HG02870 (cell line): Measurements from ENCODE around the gene KIF26A.
"Not testable (repeated sequence)": the region's sequence is repeated elsewhere in the genome, so short reads cannot be mapped to it uniquely, and the experiment has no call there.

Source experiments
- ATAC-seq: cut with Tn5 transposase; IDR thresholded peaks from one replicate; pipeline ENCODE4 v1.9.1; 2021; ENCODE audit warnings: mild to moderate bottlenecking, moderate library complexity; ENCODE audit not compliant: unreplicated experiment

The KIF26A gene

GRCh38 chr14:104142946-104143470, 4.6 kb downstream of the KIF26A start:
- ATAC-seq, result no peak

GRCh38 chr14:104143521-104144452, 5.4 kb downstream of the KIF26A start:
- ATAC-seq, result no peak

DNA sequence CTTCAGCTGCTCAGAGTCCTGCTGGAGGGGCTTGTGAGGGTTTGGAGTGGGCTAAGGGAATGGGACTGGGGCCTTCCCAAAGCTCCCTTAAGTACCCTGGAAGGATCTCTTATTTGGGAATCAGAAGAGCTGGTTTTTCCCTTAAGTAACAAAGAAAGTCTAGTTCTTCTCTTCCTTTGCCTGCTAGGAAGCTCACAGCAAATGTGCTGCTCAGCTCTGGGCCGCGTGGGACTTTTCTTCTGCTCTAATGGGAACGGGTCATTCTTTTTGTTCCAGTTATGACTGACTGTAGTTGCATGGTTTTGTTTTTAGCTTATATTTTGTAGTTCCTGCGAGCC, 6.0 kb downstream of the KIF26A start:
- no peak for ATAC-seq

- no peak for ATAC-seq
Observed at GRCh38 chr14:104144911-104145825, 6.8 kb downstream of the KIF26A start.

DNA sequence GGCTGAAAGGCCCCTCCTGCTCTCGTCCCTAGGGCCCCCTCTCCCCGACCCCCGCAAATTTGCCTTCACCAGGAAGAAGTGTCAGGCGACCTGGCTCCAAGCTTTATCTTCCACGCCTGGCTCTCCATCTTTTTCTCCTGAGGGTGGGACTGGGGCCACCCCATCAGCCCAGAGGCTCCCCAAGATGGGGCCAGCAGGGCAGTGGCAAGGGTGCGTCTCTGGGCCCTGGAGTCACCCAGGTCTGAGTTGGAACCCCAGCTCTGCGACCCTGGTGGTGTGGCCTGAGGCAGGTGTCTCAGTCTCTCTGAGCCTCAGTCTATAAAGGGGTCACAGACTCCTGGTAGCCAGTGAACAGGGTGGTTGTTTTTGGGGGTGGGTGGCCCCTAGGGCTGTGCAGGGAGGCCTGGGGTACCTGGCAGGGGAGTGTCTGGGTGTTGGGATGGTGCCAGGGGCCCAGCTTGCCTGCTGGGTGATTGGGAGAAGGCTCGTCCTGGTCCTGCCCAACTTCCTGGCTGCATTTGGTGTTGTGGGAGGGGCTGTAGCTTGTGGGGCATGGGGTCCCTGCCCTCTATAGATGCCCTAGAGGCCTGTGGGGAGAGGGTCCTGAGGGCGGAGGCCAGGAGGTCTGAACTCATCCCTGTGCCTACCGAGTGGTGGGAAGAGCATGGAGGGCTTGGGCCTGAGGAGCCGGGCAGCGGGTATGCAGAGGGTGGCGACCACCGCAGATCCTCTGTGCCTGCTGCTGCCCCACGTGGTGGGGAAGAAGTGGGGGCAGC, 7.6 kb downstream of the KIF26A start:
- ATAC-seq, result no peak

DNA sequence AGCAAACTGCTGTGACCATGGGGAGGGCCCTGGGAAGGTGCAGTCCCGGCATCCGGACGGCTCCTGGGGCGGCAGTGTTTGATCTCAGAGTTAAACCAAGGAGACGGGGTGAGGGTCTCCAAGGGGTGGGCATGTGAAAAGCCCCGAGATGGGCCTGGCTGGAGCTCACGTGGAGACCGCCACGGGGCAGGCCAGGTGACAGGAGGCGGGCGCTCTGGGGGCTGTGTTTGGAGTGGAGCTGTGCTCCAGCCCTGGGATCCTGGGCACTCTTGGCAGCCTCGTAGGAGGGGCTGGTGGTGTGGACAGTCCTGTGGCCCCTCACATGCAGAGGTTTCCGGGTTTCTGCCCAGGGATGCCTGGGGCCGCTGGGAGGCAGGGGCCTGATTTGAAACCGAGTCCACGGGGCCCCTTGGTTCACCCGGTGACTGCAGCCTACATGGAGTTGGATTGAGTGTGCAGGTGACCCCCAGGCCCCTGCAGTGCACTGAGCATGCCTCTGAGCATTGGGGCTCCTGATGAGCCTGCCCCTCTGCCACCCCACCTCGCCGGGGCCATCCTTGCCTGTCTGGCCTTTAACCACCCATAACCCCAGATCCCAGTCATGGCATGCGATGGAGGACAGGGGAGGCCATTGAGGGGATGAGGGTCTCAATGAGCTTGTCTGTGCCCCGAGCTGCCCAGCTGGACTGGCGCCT, 8.4 kb downstream of the KIF26A start:
- ATAC-seq, result no peak

- no peak for ATAC-seq
Observed at GRCh38 chr14:104147346-104148125, 9.1 kb downstream of the KIF26A start.

DNA sequence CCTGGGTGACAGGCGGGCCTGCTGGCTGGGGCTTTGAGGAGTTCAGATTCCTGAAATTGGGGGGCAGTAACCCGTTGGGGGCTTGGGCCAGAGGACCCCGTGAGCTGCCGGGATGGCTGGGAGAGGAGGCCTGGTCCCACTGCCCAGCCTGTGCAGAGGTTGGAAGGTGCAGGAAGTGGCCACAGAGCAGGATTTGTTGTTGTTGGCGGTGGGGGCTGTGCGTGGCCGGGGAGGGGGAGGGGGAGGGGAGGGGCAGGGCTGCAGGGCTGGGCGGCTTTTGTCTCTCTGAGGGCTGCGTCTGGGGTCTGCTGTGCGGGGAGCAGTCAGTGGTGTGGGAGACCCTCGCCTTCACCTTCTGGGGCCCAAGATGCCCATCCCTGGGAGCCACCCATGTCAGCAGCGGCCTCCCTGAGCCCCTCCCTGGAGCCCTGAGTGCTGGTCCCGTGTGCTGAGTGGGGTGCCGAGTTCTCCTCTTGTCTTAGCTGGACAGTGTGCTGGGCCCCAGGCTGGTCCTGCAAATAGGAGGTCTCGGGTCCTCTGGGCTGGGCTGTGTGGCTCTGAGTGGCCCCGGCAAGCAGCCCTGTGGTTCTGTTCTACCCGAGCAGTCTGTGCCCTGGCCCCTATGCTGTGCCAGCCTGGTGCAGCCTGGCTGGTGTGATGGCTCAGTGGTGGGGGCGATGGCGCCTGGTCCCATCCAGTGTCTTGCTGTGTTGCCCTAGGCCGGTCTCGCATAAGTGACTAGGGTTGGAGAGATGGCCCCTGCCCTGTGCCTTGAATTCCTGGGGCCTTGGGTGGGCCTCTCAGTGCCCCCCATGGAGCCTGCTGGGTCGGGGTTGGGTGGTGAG, 10.3 kb downstream of the KIF26A start:
- ATAC-seq, result no peak

DNA sequence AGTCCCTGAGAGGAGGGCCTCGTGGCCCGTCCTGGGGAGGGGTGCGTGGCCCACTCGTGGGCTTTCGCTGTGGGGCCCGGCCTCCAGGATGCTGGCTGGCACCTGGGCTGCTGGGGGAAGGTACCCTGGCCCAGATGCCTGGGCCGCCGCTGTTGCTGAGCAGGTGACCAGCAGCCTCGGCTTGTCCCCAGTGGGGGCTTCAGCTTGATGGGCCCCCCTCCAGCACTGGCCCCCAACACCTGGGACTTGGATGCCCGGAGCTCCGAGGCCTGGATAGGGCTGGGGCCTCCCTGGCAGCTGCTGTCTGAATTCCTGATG, 10.8 kb downstream of the KIF26A start:
- ATAC-seq, result no peak

GRCh38 chr14:104149617-104150135, 11.3 kb downstream of the KIF26A start:
- ATAC-seq, result no peak

DNA sequence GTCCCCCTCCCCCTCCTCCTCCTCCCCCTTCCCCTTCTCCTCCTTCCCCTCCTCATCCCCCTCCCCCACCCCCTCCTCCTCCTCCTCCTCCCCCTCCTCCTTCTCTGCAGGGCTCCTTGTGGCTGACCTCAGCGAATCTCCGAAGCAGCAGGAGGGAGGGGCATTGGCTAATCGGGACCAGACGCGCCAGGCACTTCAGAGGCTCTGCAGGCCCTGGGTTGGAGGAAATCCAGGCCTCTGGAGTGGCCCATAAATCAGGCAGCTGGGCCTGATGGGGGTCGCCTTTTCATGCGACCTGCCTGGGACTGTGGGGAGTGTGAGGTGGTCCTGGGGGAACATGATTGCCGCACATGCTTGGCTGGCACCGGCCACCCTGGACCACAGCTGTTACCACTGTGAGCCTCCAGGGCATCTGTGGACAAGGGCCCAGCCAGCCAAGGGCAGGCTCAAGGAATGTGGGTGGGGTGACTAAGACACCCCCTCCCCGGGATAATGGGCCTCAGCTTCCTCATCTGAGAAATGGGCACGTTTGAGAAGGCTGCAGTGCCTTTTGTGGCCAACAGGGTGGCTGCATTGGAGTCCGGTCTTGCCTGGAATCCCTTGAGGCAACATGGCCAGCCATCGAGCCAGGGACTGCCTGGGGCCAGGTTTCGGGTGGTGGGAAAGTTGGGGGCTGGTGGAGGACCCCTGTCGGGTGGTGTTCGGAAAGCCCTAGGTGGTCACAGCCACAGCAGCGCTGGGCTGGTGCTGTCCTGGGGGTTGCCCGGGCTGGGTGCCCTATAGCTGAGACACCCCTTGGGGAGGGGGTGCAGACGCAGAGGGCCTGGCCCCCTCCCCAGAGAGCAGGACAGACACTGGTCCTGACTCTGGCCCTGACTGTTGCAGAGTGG, 12.0 kb downstream of the KIF26A start:
- ATAC-seq, result no peak

DNA sequence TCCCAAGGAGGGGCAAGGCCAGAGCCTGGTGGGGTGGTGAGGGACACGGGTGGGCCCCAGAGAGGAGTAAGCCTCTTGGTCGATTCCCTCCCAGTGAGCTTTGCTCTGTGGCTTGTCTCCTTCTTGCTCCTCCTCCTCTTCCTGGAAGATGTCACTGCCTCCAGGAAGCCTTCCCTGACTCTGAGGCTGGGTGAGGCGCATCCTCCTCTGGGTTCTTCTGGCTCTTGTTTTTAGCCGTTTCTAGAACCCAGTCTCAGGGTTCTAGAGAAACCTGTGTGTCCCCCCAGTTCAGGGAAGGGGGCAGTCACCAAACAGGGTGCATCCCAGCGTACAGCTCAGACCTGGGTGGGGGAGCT, 12.6 kb downstream of the KIF26A start:
- ATAC-seq, result no peak

- ATAC-seq, result no peak
Observed at GRCh38 chr14:104151566-104152245, 13.3 kb downstream of the KIF26A start.

- ATAC-seq, result no peak
Observed at GRCh38 chr14:104152246-104152575, 13.8 kb downstream of the KIF26A start.

DNA sequence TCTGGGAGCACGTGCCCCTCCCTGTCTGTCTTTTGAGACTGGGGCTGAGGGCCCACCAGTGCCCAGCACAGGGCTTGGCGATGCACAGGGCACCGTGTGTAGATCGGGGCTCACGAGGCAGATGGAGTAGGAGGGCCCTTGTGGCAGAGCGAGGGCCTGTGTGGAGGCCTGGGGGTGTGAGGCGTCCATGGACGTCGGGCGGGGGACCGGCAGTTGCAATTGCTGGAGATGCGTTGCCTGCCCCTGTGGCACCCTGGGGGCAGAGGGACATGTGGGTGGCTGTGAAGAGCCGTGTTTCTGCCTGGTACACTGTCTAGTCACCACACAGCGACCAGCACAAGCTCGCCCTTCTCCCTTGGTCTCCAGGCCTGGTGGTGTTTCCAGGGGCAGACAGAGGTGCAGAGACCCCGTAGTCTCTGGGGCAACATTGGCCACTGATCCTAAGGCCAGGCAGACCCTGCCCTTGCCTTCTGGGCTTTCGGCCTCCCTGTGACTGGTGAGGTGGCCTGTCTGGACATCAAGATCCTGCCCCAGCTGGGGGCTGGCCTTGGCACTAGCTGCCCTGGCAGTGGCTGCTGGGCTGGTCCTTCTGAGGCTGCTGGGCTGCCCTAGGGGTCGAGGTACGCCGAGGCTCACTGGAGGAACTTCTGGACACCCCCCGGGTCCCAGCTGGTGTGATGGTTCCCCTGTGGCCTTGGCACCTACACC, 14.5 kb downstream of the KIF26A start:
- no peak for ATAC-seq

GRCh38 chr14:104153394-104153755, 15.0 kb downstream of the KIF26A start:
- not testable (repeated sequence) for ATAC-seq

GRCh38 chr14:104154246-104154645, 15.9 kb downstream of the KIF26A start:
- no peak for ATAC-seq
